Adipocyte (in vitro differentiated cells): ENCODE measurements around the gene BPTF.
"Not testable (repeated sequence)": the region's sequence is repeated elsewhere in the genome, so short reads cannot be mapped to it uniquely, and the experiment has no call there.

Source experiments
- DNase-seq: peaks from one replicate; pipeline ENCODE4 v3.0.0-alpha.2; 2015; ENCODE audit warnings: low read depth
- H3K27me3 ChIP-seq: replicated peaks from 2 replicates; pipeline ENCODE4 v1.7.0; 2013; ENCODE audit warnings: mild to moderate bottlenecking, low read length, moderate library complexity; ENCODE audit not compliant: control insufficient read depth, insufficient read depth
- H3K36me3 ChIP-seq: 2 replicates; pipeline ENCODE4 v1.7.0; 2013; ENCODE audit warnings: low read length, mild to moderate bottlenecking, moderate library complexity; ENCODE audit not compliant: control insufficient read depth, insufficient read depth, severe bottlenecking
- H3K4me1 ChIP-seq: 2 replicates; pipeline ENCODE4 v1.7.0; 2013; ENCODE audit warnings: mild to moderate bottlenecking, low read length, moderate library complexity; ENCODE audit not compliant: control insufficient read depth, insufficient read depth
- H3K4me3 ChIP-seq: 2 replicates; pipeline ENCODE4 v1.7.0; 2013; ENCODE audit warnings: mild to moderate bottlenecking, low read length, moderate library complexity
- H3K9ac ChIP-seq: 2 replicates; pipeline ENCODE4 v1.7.0; 2013; ENCODE audit warnings: mild to moderate bottlenecking, low read length, moderate library complexity
- H3K9me3 ChIP-seq: 2 replicates; pipeline ENCODE4 v1.7.0; 2013; ENCODE audit warnings: mild to moderate bottlenecking, low read length, moderate library complexity; ENCODE audit not compliant: control insufficient read depth

BPTF gene

DNA sequence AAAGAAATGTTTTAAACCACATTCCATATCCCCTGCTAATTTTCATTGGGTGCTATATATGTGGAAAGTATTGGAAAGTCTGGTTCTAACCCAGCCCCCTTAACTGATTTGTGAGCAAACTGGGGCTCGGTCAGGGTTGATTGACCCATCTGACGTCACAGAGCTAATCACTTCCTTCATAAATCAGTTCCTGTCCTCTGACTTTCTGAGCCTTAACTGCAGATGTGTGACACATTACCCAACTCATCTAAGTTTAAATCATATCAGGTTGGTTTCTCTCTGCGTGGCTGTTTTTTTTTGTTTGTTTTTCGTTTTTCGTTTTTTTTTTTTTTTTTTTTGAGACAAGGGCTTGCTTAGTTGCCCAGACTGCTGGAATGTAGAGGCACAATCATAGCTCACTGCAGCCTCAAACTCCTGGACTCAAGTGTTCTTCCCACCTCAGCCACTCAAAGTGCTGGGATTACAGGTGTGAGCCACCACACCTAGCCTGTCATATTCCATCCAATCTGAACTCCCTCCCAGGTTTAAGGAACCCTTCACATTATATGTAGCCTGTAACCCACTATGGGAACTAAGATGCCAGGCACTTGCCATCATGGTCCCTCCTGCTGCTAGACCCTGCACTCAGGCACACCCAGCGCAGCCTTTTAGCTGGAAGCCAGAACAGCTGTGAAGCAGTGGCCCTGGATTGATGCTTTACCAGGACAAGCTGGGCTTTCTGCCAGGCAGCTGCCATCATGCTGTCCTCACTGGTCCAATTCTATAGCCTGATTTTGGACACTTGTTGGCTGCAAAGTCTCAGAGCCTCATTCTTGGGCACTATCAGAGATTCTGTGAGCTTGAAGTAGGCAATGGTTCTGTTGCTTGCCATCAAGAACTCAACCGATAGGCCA is 6.9 kb upstream of the BPTF start:
- no peaks in the 10 kb centered on the region for H3K36me3 ChIP-seq
- peaks cover 13% of the 10 kb centered on the region for H3K4me1 ChIP-seq
- no peak for DNase-seq
- H3K27me3 ChIP-seq, result no peaks in the 10 kb centered on the region
- H3K9ac ChIP-seq, result no peak overlapping the region
- no peak overlapping the region for H3K4me3 ChIP-seq
- H3K9me3 ChIP-seq, result no peaks in the 10 kb centered on the region

GRCh38 chr17:67819722-67820121 is 5.6 kb upstream of the BPTF start:
- H3K36me3 ChIP-seq, result no peaks in the 10 kb centered on the region
- H3K27me3 ChIP-seq, result no peaks in the 10 kb centered on the region
- H3K9ac ChIP-seq, result no peak overlapping the region
- H3K4me1 ChIP-seq, result peaks cover 4% of the 10 kb centered on the region
- no peak for DNase-seq
- no peak overlapping the region for H3K4me3 ChIP-seq
- H3K9me3 ChIP-seq, result no peaks in the 10 kb centered on the region

GRCh38 chr17:67821871-67822367 is 3.4 kb upstream of the BPTF start:
- Histone ChIP-seq H3K36me3 (no peaks in the 10 kb centered on the region), H3K9ac (no peak overlapping the region), H3K27me3 (no peaks in the 10 kb centered on the region), H3K4me3 (no peak overlapping the region), H3K4me1 (no peaks in the 10 kb centered on the region), H3K9me3 (no peaks in the 10 kb centered on the region)
- no peak for DNase-seq

- H3K4me1 ChIP-seq, result peaks cover 22% of the 10 kb centered on the region
- H3K9ac ChIP-seq, result peak overlapping the region; percentile 87
- peak overlapping the region; percentile 94 for H3K4me3 ChIP-seq
- H3K9me3 ChIP-seq, H3K27me3 ChIP-seq, H3K36me3 ChIP-seq: not testable (repeated sequence)
- DNase-seq, result peak; percentile 57
Observed at GRCh38 chr17:67825627-67826601, 611 bp downstream of the BPTF start.

DNA sequence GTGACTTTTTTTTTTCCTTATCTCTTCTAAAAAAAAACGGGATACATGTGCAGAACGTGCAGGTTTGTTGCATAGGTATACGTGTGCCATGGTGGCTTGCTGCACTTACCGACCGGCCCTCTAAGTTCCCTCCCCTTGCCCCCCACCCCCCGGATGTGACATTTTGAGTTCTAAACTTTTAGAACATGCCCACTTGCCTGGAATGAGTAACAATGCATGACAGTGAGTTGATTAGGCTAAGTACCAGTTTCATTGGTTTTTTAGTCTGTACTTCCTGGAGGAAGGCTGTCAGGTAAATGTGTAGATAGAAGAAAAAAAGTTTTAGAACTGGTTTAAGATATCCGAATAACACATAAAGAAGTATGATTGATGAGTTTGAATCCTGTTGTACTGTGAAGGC is 4.0 kb downstream of the BPTF start:
- Histone ChIP-seq H3K9me3 (no peaks in the 10 kb centered on the region), H3K4me3 (no peak overlapping the region), H3K4me1 (peaks cover 30% of the 10 kb centered on the region), H3K36me3 (no peaks in the 10 kb centered on the region), H3K9ac (no peak overlapping the region), H3K27me3 (no peaks in the 10 kb centered on the region)
- DNase-seq, result no peak

DNA sequence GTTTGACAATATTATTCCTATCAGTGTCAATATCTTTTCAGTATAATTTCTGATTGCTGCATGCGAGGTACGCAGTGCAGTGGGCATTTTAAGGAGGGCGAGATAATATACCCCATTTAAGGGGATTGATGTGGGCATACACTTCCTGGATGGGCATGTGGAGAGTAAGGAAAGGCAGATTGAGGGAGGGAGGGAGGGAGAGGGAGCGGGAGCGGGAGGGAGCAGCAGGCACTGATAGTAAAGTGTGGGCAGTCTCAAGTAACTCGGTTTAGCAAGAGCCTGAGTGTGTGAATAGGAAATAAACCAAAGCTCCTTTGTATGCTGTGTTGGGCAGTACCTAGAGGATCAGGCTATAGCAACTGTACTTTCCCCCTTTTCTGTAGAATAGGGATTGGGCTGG is 5.1 kb downstream of the BPTF start:
- DNase-seq, result no peak
- Histone ChIP-seq H3K9ac (no peak overlapping the region), H3K36me3 (no peaks in the 10 kb centered on the region), H3K4me1 (peaks cover 30% of the 10 kb centered on the region), H3K4me3 (no peak overlapping the region), H3K9me3 (no peaks in the 10 kb centered on the region), H3K27me3 (no peaks in the 10 kb centered on the region)

GRCh38 chr17:67831268-67831667 is 6.0 kb downstream of the BPTF start:
- DNase-seq, result no peak
- Histone ChIP-seq H3K4me1 (peaks cover 35% of the 10 kb centered on the region), H3K4me3 (no peak overlapping the region), H3K9me3 (no peaks in the 10 kb centered on the region), H3K27me3 (no peaks in the 10 kb centered on the region), H3K9ac (no peak overlapping the region), H3K36me3 (no peaks in the 10 kb centered on the region)

- DNase-seq, result no peak
- Histone ChIP-seq H3K9me3 (no peaks in the 10 kb centered on the region), H3K4me1 (peaks cover 36% of the 10 kb centered on the region), H3K4me3 (no peak overlapping the region), H3K36me3 (no peaks in the 10 kb centered on the region), H3K9ac (no peak overlapping the region), H3K27me3 (no peaks in the 10 kb centered on the region)
Observed at GRCh38 chr17:67833134-67833533, 7.8 kb downstream of the BPTF start.

- Histone ChIP-seq H3K4me3 (no peak overlapping the region), H3K4me1 (peaks cover 30% of the 10 kb centered on the region), H3K36me3 (no peaks in the 10 kb centered on the region), H3K9me3 (no peaks in the 10 kb centered on the region), H3K9ac (no peak overlapping the region), H3K27me3 (no peaks in the 10 kb centered on the region)
- DNase-seq, result no peak
Observed at GRCh38 chr17:67833946-67834631, 8.8 kb downstream of the BPTF start.

DNA sequence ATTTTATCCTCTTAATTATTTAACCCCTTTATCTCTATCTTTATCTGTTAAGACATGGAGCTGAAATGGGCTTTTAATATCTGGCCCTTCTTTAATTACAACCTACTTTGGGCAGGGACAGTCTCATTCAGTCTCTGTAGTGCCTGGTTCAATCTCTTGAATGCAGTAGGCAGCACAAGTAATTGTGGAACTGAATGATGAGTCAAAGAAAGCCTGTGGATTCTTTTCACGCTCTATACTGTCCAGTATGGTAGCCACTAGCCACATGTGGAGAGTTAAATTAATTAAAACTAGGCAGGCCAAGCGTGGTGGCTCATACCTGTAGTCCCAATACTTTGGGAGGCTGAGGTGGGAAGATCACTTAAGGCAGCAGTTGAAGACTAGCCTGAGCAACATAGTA is 9.3 kb downstream of the BPTF start:
- no peaks in the 10 kb centered on the region for H3K36me3 ChIP-seq
- H3K9me3 ChIP-seq, result no peaks in the 10 kb centered on the region
- DNase-seq, result no peak
- H3K4me1 ChIP-seq, result peaks cover 30% of the 10 kb centered on the region
- H3K4me3 ChIP-seq, result no peak overlapping the region
- no peak overlapping the region for H3K9ac ChIP-seq
- H3K27me3 ChIP-seq, result no peaks in the 10 kb centered on the region
